HG02973 (cell line): Measurements from ENCODE around the gene LBX1.
"Not testable (repeated sequence)": the region's sequence is repeated elsewhere in the genome, so short reads cannot be mapped to it uniquely, and the experiment has no call there.

Experiments used
- ATAC-seq: cut with Tn5 transposase; IDR thresholded peaks from one replicate; pipeline ENCODE4 v1.9.1; 2021; ENCODE audit warnings: moderate library complexity; ENCODE audit not compliant: unreplicated experiment

LBX1 gene

GRCh38 chr10:101215397-101216206 lies 13.7 kb downstream of the LBX1 start:
- no peak for ATAC-seq

GRCh38 chr10:101214446-101215396 lies 14.5 kb downstream of the LBX1 start:
- ATAC-seq: no peak

GRCh38 chr10:101208543-101208942 lies 20.7 kb downstream of the LBX1 start:
- ATAC-seq: no peak

GRCh38 chr10:101207026-101207425 lies 22.2 kb downstream of the LBX1 start:
- no peak for ATAC-seq

GRCh38 chr10:101202667-101203066 lies 26.6 kb downstream of the LBX1 start:
- not testable (repeated sequence) for ATAC-seq

- ATAC-seq: not testable (repeated sequence)
Observed at GRCh38 chr10:101198326-101198977, 30.8 kb downstream of the LBX1 start.

GRCh38 chr10:101195921-101196320 lies 33.3 kb downstream of the LBX1 start:
- ATAC-seq: no peak

- no peak for ATAC-seq
Observed at GRCh38 chr10:101189461-101190401, 39.5 kb downstream of the LBX1 start.

- no peak for ATAC-seq
Observed at GRCh38 chr10:101188942-101189341, 40.3 kb downstream of the LBX1 start.

- ATAC-seq: no peak
Observed at GRCh38 chr10:101183458-101184183, 45.6 kb downstream of the LBX1 start.

- no peak for ATAC-seq
Observed at GRCh38 chr10:101182936-101183335, 46.3 kb downstream of the LBX1 start.
